ENCODE results near the gene F5.
"Not testable (repeated sequence)": the region's sequence is repeated elsewhere in the genome, so short reads cannot be mapped to it uniquely, and the experiment has no call there.

F5 gene

GRCh38 chr1:169545472-169545871 lies 40.8 kb downstream of the F5 start:
- Histone ChIP-seq H3K9me3 (ENCODE audit: insufficient read depth, low read length) (no peaks in the 10 kb centered on the region), H3K36me3 (ENCODE audit: low read length) (no peaks in the 10 kb centered on the region), H3F3A (ENCODE audit: insufficient read depth) (no peaks in the 10 kb centered on the region), H3K9ac (ENCODE audit: low read length) (no peak overlapping the region), H3K27me3 (ENCODE audit: low read length) (no peaks in the 10 kb centered on the region), H2AFZ (ENCODE audit: low read depth, low read length, severe bottlenecking) (no peak overlapping the region), H3K4me2 (ENCODE audit: low read depth, low read length, poor library complexity, severe bottlenecking) (no peak overlapping the region), H3K79me2 (ENCODE audit: insufficient read depth, low read length) (no peaks in the 10 kb centered on the region), H3K9me2 (replicated peaks; ENCODE audit: insufficient read depth, low read length) (no peaks in the 10 kb centered on the region), H4K20me1 (ENCODE audit: low read depth, low read length) (no peaks in the 10 kb centered on the region), H3K4me3 (ENCODE audit: insufficient read depth, low read length, poor library complexity, severe bottlenecking) (no peak overlapping the region), H3K27ac (ENCODE audit: low read depth, low read length) (no peak overlapping the region)
- TF ChIP-seq CTCF (IDR thresholded peaks at IDR 0.05; ENCODE audit: insufficient read depth, low read length, poor library complexity, severe bottlenecking) (no peak), EZH2phosphoT487 (conservative IDR thresholded peaks at IDR 0.05; ENCODE audit: low read length) (no peak)

GRCh38 chr1:169538998-169539871 lies 47.0 kb downstream of the F5 start:
- Histone ChIP-seq H3K27ac (ENCODE audit: low read depth, low read length) (no peak overlapping the region), H3K27me3 (ENCODE audit: low read length) (no peaks in the 10 kb centered on the region), H2AFZ (ENCODE audit: low read depth, low read length, severe bottlenecking) (no peak overlapping the region), H3K9me3 (ENCODE audit: insufficient read depth, low read length) (no peaks in the 10 kb centered on the region), H3K4me3 (ENCODE audit: insufficient read depth, low read length, poor library complexity, severe bottlenecking) (no peak overlapping the region), H3K9me2 (replicated peaks; ENCODE audit: insufficient read depth, low read length) (no peaks in the 10 kb centered on the region), H3F3A (ENCODE audit: insufficient read depth) (no peaks in the 10 kb centered on the region), H3K9ac (ENCODE audit: low read length) (no peak overlapping the region), H4K20me1 (ENCODE audit: low read depth, low read length) (no peaks in the 10 kb centered on the region), H3K4me2 (ENCODE audit: low read depth, low read length, poor library complexity, severe bottlenecking) (no peak overlapping the region), H3K79me2 (ENCODE audit: insufficient read depth, low read length) (no peaks in the 10 kb centered on the region), H3K36me3 (ENCODE audit: low read length) (no peaks in the 10 kb centered on the region)
- TF ChIP-seq EZH2phosphoT487 (conservative IDR thresholded peaks at IDR 0.05; ENCODE audit: low read length) (no peak), CTCF (IDR thresholded peaks at IDR 0.05; ENCODE audit: insufficient read depth, low read length, poor library complexity, severe bottlenecking) (no peak)

- Histone ChIP-seq H3K27me3 (ENCODE audit: low read length) (no peaks in the 10 kb centered on the region), H3K27ac (ENCODE audit: low read depth, low read length) (no peak overlapping the region), H3K36me3 (ENCODE audit: low read length) (no peaks in the 10 kb centered on the region), H3K4me2 (ENCODE audit: low read depth, low read length, poor library complexity, severe bottlenecking) (no peak overlapping the region), H3K4me3 (ENCODE audit: insufficient read depth, low read length, poor library complexity, severe bottlenecking) (no peak overlapping the region), H3K9me2 (replicated peaks; ENCODE audit: insufficient read depth, low read length) (no peaks in the 10 kb centered on the region), H4K20me1 (ENCODE audit: low read depth, low read length) (no peaks in the 10 kb centered on the region), H2AFZ (ENCODE audit: low read depth, low read length, severe bottlenecking) (no peak overlapping the region), H3K9me3 (ENCODE audit: insufficient read depth, low read length) (no peaks in the 10 kb centered on the region), H3K79me2 (ENCODE audit: insufficient read depth, low read length) (no peaks in the 10 kb centered on the region), H3K9ac (ENCODE audit: low read length) (no peak overlapping the region), H3F3A (ENCODE audit: insufficient read depth) (no peaks in the 10 kb centered on the region)
- no peak for TF ChIP-seq CTCF (IDR thresholded peaks at IDR 0.05; ENCODE audit: insufficient read depth, low read length, poor library complexity, severe bottlenecking)
- TF ChIP-seq EZH2phosphoT487 (conservative IDR thresholded peaks at IDR 0.05; ENCODE audit: low read length), result no peak
Measured at GRCh38 chr1:169534653-169535052, 51.6 kb downstream of the F5 start.

GRCh38 chr1:169533528-169534190 lies 52.6 kb downstream of the F5 start:
- H4K20me1 ChIP-seq (ENCODE audit: low read depth, low read length); H3K79me2 ChIP-seq (ENCODE audit: insufficient read depth, low read length); H3K4me3 ChIP-seq (ENCODE audit: insufficient read depth, low read length, poor library complexity, severe bottlenecking): not testable (repeated sequence)

More at GRCh38 chr1:169533528-169534190, 52.6 kb downstream of the F5 start:
- H3K36me3 ChIP-seq (ENCODE audit: low read length); H3F3A ChIP-seq (ENCODE audit: insufficient read depth); H3K4me2 ChIP-seq (ENCODE audit: low read depth, low read length, poor library complexity, severe bottlenecking); H3K9ac ChIP-seq (ENCODE audit: low read length); H3K27me3 ChIP-seq (ENCODE audit: low read length); H3K9me2 ChIP-seq (replicated peaks; ENCODE audit: insufficient read depth, low read length); H3K27ac ChIP-seq (ENCODE audit: low read depth, low read length); H2AFZ ChIP-seq (ENCODE audit: low read depth, low read length, severe bottlenecking); H3K9me3 ChIP-seq (ENCODE audit: insufficient read depth, low read length): not testable (repeated sequence)
